ENCODE results near the gene MEG3.

DNA sequence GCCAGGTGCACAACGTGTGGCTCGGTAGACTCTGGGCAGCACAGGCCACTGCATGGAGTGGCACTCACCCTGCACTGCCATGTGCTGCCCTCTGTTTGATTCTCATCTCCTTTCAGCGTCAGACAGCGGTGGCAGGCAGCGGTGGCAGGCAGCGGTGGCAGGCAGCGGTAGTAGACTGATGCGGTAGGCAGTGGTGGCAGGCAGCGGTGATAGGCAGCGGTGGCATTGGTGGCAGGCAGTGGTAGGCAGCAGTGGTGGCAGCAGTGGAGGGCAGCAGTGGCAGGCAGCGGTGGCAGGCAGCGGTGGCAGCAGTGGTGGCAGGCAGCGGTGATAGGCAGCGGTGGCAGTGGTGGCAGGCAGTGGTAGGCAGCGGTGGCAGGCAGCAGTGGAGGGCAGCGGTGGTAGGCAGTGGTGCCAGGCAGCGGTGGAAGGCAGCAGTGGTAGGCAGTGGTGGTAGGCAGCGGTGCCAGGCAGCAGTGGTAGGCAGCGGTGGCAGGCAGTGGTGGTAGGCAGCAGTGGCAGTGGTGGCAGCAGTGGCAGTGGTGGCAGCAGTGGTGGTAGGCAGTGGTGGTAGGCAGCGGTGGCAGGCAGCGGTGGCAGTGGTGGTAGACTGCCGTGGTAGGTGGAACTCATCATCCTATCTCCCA is 6.0 kb upstream of the MEG3 start:
- TF ChIP-seq POLR2A (IDR thresholded peaks at IDR 0.05; ENCODE audit: low read length) (no peak), GATA1 (IDR thresholded peaks at IDR 0.05; ENCODE audit: low read depth, low read length) (no peak)
